Measurements from ENCODE around the gene MADCAM1.

The MADCAM1 gene

DNA sequence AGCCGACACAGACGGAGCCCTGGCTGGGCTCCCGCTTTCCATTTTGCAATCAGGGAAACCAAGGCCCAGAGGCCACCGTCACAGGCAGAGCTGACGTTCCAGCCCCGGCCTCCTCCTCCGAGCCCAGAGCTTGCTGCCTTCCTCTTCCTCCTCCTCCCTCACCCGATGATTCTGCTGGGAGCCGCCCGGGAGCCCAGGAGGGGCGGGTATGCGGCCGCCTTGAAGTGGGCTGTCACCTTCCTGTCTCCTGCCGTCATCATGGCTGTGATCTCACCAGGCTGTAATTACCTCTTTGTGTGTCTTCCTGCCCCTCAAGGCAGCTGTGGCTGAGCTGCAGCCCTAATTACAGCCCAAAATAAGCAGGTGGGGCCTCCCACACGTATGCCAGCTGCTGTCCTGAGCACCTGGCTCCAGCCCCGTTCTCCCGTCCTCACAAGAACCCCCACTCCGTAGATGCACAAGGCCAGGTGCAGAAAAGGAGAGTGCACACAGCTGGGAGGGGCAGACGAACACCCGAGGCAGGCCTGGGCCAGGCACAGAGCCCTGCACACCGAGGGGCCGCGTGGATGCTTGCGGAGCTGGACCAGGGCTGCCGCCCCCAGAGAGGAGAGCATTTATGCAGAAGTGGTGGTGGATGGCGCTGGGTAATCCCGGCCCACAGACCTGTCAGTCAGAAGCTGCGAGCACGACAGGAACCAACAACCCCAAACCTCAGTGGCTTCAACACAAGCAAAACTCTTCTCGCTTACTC, 15.0 kb downstream of the MADCAM1 start:
- DNase-seq, result peak; percentile 67

DNA sequence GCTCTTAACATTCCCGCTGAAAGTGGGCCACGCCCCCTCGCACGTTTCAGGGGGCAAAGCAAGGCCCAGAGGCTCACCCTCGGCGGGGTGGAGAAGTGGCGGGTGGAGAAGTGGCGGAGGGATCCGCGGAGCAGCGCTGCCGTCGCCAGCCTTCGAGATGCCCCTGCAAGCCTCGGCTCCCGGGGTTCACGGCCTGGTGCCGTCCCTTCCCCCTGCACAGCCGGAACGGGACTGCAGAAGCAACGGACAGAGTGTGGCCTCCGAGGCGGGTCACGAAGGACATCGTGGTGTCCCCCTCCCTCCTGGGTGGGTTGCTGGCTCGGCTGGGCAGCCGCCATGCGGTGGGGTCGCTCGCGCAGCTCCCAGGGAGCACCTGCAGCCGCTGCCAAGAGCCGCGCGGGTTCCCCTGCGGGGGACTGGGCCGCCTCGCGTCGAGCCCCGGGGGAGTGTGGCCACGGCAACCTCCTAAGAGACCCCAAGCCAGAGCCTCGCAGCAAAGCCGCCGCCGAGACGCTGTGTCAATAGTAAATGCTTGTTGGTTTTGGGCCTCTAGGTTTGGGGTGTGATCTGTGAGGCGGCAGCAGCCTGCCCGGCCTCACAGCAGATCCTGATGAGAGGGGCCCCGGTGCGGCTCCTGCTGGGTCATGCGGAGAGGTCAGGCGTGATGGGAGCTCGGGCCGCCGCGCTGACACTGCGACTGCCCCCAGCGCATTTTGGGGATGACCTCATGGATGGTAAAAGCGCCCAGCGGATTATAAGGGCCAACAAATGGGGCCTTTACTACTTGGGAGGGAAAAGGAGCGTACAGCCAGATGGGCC, 16.5 kb downstream of the MADCAM1 start:
- DNase-seq, result no peak

DNA sequence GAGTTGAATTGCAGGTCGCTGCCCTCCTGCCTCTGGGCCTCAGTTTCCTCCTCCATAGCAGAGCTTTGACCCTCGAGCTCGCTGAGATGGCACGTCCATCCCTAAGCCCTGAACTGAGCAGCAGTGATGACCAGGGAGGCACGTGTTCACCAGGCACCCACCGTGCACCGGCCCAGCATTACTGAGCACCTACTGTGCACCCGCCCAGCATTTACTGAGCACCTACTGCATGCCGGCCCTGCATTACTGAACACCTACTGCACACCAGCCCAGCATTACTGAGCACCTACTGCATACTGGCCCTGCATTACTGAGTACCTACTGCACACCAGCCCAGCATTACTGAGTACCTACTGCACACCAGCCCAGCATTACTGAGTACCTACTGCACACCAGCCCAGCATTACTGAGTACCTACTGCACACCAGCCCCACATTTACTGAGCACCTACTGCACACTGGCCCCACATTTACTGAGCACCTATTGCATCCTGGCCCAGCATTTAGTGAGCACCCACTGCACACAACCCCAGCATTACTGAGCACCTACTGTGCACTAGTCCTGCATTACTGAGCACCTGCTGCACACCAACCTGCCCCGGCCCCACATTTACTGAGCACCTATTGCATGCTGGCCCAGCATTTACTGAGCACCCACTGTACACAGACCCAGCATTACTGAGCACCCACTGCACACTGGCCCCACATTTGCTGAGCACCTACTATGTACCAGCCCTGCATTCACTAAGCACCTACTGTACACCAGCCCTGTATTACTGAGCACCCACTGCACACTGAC, 17.3 kb downstream of the MADCAM1 start:
- no peak for DNase-seq

DNA sequence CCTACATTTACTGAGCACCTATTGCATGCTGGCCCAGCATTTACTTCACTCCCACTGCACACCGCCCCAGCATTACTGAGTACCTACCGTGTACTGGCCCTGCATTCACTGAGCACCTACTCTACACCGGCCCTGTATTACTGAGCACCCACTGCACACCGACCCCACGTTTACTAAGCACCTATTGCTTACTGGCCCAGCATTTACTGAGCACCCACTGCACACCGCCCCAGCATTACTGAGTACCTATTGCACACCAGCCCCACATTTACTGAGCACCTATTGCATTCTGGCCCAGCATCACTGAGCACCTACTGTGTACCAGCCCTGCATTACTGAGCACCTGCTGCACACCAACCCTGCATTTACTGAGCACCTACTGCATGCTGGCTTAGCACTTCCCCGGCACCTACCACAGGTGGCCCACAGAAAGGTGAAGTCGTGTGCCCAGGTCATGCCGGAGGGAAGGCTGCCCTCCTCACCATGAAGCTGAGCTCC, 17.9 kb downstream of the MADCAM1 start:
- no peak for DNase-seq

GRCh38 chr19:517721-518597, 21.7 kb downstream of the MADCAM1 start:
- no peak for DNase-seq

- no peak for DNase-seq
Observed at GRCh38 chr19:518598-519231, 22.4 kb downstream of the MADCAM1 start.

GRCh38 chr19:519449-519865, 23.2 kb downstream of the MADCAM1 start:
- DNase-seq, result no peak

- no peak for DNase-seq
Observed at GRCh38 chr19:522726-523125, 26.4 kb downstream of the MADCAM1 start.

GRCh38 chr19:524062-524674, 27.9 kb downstream of the MADCAM1 start:
- DNase-seq, result no peak

DNA sequence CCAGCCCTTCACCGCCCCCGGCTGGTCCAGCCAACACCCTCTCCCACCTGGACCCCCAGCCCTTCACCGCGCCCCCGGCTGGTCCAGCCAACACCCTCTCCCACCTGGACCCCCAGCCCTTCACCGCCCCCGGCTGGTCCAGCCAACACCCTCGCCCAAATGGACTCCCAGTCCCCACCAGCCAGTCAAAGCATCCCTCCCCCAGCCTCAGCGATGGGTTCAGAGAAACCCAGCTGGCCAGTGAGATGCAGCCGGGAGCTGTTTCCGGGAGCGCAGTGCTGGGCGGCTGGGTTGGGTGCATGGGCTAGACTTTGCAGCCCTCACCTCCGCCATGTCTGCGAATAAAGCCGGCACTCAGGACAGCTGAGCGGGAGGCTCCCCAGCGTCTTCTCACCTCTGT, 28.7 kb downstream of the MADCAM1 start:
- no peak for DNase-seq

DNA sequence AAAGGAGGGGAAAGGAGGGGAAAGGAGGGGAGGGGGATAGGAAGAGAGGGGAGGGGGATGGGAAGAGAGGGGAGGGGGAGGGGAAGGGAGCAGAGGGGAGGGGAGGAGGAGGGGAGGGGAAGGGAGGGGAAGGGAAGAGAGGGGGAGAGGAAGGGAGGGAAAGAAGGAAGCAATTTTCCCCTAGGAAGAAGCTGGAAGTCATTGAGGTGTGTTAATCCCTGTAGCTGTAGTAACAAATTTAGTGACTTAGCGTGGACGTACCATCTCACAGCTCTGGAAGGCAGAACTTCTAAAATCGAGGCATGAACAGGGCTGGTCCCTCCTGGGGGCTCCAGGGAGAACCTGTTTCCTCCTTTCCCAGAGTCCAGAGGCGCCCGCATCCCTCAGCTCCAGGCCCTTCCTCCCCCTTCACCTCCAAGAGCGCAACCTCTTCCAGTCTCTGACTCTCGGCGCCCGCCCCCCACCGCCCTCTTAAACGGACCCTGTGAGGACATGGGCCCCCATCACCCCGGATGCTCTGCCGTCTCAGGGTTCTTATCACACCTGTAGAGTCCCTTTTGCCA, 29.7 kb downstream of the MADCAM1 start:
- no peak for DNase-seq

GRCh38 chr19:530134-531008, 34.1 kb downstream of the MADCAM1 start:
- no peak for DNase-seq

DNA sequence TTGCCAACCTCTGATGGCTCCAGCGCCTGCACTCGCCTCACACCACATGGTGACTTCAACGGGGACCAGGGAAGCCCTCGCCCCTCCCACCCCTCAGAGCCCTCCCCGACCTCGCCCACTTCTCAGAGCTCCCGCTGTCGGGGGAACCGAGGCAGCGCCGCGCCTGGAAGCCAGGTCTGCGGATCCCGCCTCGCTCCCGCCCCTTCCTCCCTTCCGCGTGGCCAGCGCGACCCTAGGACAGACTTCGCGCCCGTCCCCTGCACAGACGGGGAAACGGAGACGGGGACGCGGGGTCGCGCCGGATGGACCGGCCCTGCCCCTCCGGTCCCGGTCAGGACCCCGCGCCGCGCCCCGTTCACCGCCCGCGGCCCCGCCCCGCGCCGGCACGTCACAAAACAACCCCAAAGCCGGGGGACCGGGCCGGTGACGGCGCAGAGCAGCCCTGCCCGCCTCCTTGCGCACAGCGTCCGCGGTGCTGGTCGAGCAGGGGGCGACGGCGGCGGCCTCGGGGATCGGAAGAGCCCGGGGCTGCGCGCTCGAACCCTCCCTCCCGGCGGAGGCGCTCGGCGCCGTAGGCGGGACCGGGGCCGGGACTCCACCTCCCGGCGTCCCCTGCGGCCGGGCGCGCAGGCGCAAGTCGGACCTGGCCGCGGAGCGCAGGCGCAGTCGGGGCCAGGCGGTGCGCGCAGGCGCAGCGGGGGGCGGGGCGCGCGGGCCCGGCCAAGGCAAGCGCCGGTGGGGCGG, 34.9 kb downstream of the MADCAM1 start:
- DNase-seq, result peak; percentile 76 to 88

GRCh38 chr19:531753-532560, 35.7 kb downstream of the MADCAM1 start, which contains the start of gene CDC34:
CDC34 (plus strand) TSS chr19:531760; CDS start chr19:531932, 172 bp downstream.
- DNase-seq, result no peak

DNA sequence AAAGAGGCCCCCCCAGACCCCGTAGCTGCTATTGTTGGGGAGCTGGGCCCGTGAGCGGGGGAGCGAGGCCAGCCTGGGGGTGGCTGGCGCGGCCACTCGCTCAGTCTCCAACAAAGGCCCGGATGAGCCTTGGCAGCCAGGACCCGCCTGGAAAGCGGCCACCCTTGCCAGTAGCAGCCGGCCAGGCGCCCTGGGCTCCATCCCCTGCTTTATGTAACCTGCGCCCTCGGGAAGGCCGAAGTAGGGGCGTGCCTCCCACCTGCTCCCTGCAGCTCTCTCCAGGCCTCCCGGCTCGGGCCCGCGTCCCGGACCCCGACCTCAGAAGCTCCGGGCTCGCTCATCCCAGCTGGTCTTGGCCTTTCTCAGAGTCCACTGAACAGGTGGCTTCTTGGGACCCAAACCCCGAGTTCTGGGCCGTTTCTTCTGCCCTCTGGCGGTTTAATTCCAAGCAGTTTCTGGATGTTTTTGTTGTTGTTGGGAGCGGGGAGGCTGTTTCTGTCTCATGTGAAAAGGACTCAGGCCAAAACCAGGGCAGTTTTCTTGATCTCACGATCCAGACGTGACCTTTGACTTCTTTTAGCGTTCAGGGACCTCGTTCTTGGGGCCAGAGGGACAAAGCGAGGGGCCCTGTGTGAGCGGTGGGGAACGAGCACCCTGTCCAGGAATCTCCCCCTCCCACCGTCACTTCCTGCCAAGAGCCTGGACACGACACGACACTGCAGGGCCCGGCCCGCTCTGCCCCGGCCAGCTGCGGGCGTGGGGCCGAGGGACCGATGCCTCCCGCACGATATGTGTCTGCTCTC, 36.5 kb downstream of the MADCAM1 start:
- DNase-seq, result peak; percentile 35 to 63

DNA sequence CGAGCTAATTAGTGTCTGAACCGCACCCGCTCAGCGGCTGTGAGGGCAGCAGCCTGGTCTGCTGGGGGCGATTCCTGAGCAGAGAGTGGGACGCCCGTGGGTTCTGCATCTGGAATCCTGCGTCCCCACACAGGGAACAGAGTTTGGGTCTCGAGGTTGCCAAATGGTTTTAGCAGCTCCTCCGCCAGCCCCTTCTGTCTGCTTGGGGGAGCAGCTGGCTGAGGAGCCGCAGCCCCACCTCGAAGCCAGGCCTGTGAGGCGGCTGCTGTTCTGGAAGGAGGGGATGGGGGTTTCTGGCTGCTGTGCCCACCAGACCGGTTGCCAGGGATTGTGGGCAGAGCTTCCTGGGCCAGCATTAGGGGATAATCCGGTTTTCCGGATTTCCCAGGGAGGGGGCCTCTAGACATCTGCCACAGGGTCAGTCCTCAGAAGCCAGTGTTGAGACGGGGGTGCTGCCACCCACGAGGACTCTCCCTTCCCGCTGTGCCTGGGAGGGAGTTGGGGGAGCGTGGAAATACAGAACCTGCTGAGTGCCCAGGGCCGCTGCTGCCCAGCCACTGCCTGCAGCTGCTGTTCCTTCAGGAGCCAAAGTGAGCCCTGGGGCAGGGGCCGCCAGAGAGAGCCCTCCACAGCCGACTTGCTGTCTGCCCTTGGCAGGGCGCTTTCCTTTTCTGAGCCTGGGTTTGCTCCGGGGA, 37.2 kb downstream of the MADCAM1 start:
- DNase-seq, result no peak
